ENCODE results near the gene NLGN1.

The NLGN1 gene

DNA sequence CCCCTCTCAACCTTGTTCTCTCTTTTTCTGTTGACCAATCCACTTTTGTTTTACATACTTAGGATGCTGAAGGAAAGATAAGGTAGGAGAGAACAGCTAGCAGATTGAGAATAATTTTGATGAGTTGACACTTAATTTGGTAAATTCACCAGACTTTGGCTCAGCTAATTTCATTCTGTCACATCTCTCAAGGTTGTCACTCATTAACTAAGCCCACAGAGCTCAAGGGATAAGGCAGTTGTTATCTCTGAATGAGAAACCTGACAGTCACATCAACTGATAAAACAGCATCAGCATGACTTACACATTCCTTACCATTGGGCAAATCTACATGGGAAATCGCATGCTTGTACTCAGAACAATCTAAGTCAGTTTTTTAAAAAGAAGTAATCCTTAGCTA, 591.4 kb downstream of the NLGN1 start:
- no peak for DNase-seq (ENCODE audit: low spot score)

DNA sequence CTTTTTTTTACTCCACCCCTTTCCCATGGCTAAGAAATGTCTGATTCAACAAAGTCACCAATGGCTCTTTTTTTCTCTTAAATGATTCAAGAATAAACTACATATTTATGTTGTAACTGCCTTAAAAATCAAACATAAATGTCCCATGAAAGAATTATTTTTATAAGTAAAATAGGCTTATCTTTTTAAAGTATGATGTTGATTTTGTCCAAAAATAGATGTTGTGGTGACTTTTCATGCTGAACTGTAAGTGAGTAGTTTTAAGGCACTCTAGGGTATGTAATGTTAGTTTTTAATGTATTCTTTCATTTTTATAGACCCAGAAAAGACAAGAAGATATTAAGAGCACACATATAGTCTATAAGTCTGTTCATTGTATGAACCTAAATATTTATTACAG, 594.9 kb downstream of the NLGN1 start:
- DNase-seq (ENCODE audit: low spot score) = no peak

DNA sequence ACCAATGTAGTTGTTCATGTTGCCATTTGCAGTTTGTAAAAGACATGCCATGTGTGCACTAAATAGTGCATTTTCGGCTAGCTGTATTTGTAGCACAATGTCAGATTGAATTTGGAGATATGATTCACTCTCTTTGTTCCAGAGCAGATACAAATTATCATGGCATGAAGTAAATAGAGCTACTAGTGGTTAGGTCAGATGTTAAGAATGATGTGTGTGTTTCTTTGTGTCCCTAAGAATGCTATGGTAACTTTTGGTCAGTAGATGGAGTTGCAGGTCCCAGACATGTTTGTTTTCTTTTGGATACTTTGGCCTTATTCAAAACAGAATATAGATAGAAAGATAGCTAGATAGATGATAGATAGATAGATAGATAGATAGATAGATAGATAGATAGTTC, 595.8 kb downstream of the NLGN1 start:
- no peak for DNase-seq (ENCODE audit: low spot score)

DNA sequence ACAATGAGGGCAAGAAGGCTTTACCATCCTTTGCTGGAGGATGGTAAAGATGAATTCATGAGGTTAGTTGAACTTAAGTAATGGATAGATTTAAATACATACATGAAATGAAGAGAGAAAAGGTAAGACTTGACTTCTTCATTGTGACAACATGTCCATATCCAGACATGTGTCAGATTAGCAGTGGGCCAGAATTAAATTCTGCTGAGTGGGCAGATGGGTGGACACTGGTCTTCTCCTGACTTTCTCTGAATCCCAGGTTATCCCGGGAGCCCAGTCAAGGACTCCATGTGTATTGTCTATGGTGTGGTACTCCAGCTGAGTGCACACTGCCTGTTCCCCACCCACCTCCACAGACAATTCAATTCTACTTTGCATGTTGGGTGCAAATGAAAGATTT, 603.1 kb downstream of the NLGN1 start:
- DNase-seq (ENCODE audit: low spot score) = no peak

DNA sequence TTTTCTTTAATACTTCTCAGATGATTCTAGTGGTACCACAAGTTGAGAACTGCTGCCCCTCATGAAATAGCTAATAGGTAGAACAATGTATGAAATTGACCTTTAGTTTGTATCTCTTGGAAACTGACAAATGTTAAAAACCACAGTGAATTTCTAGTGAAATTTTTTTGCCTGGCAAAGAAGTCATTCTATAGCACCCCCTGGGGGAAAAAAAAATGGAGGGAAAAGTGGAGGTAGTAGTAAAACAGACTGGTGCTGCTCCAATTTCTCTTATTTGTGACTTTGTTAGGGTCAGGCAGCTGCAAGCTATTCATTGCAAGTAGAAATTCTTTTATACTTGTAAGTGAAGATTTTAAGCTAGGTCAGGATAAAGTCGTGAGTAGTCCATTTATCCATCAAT, 605.0 kb downstream of the NLGN1 start:
- DNase-seq (ENCODE audit: low spot score) = no peak

DNA sequence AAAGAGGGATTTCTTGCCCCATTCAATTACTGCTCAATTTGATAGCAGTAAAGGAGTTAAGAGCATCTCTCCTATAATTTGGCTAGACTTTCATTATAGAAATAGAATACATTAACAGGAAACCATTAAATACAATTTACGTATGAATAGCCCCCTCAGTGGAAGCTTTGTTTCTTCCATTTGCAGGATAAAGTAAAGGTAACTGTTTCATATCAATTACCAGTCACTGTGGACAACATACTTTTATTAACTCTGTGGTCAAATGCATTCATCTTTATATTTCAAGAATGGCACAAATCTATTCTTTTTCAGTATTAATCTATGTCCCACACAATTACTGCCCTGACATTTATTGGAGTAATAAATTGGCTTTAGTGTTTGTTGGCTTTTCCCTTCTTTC, 613.4 kb downstream of the NLGN1 start:
- DNase-seq (ENCODE audit: low spot score) = no peak

DNA sequence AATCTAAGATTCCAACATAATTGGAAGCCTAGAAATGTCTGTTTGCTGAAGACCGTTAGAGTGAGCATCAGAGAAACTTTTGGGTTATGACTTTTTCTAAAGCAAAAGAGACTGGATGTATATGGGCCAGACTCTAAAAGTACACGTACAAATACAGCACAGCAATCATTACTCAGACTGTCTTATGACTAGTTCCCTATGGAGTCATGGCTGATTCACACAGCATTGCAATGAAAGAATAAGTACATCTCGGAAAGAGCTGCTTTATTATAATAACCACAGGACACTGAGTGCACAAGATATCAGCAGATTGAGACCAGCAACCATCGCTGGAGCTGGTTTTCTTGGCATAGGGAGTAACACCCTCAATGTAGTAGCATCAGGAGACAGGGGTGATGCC, 618.6 kb downstream of the NLGN1 start:
- DNase-seq (ENCODE audit: low spot score) = no peak

DNA sequence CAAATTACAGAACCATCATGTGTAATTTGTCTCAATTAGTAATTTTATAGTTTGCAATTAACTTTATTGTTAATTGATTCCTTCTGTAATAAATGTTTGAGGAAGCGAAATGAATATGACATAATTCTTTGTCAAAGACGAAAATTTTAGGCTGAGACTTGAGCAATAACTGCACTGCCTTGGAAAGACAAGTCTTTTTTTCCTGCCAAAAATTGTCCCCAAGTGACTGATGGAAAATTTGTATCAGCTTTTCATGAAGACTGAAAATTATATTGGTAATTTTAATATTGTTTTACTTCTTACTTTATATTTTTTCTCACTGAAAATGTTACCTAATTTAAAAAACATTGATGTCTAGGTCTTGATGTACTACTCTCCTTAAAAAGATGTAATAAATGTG, 622.6 kb downstream of the NLGN1 start:
- DNase-seq (ENCODE audit: low spot score) = no peak

DNA sequence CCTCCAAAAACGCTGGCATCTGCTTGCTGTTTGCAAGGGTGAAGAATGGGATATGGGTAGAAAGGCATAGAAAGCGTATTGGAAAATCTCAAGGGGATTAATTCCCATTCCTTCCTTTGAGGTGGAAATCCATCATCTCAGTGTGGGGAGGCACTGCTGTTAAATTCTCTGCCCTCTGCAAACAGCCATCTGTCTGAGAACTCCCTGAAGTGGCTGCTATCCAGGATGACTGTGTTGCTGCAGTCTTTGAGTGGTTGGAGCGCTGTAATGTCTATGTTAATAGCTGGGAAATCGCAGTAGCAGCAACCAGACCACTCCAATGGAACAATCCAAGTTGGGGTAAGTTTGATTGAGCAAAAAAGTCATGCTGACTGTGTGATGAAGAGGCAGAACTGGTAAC, 625.9 kb downstream of the NLGN1 start:
- DNase-seq (ENCODE audit: low spot score) = no peak

DNA sequence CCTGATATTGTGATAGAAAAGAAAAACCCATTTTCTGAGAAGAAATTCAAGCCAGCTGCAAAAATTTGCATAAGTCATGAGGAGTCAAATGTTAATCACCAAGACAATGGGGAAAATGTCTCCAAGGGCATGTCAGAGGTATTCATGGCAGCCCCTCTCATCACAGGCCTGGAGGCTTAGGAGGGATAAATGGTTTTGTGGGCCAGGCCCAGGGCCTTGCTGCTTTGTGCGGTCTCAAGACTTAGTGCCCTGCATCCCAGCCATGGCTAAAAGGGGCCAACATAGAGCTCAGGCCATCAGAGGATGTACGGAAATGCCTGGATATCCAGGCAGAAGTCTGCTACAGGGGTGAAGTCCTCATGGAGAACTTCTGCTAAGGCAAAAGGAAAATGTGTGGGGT, 631.1 kb downstream of the NLGN1 start:
- DNase-seq (ENCODE audit: low spot score) = no peak

DNA sequence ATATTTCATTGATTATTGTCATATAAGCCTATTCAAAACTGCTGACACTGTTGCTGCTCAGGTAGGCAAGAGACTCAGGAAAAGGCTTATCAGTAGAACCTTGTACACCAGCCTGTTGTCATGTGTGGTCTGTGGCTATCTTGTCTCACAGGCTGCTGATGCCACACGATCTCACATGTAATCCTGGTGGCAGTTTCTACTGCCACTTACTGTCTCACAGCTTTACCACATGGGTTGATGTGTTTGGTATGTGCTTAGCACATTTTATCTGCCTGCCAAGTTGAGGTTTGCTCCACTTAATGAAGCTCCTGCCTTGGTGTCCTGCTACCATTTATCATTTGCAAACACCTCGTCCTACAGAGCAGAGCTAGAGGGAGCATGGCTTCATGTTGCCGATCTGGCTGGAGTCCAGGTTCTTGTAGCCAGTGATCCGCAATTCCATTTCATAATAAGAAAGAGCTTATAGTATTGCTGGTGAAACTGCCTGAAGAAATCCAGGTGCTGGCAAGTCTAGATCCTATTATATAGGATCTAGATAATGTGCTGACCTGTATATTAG, 637.9 kb downstream of the NLGN1 start:
- no peak for DNase-seq (ENCODE audit: low spot score)

DNA sequence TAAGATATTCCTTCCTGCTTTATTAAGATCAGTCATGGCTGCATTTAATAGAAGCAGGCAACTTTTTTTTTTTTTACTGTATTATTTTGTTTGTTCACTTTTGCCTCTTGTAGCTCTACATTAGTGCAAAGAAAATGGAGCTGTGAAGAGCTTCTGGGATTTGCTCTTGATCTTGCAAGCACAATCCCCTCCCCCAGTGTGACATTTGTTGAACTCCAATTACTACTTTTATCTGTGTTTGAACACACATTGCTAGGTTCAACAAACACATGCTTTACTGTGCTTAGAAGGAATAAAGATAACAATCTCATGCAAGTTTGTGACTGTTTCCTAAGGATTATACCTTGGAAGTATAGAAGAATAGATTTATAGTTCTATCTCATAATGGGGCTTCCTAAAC, 648.8 kb downstream of the NLGN1 start:
- DNase-seq (ENCODE audit: low spot score) = no peak

DNA sequence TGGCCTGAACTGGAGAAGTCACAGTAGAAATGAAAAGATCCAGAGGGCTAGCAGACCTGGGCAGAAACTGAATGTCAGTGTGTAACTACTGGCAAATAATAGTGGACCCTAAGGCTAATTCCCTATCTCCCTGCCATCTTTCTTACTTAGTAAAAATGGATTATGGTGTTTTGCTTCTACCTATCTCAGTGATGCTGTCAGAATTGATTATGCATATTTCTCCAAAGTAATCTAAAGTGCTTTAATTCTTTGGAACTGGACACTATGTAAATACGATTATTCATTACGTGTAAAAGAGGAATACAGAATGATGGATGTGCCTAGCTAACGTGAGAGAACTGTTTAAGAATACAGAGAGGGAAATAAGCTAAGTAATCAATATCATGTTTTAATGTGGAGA, 651.9 kb downstream of the NLGN1 start:
- DNase-seq (ENCODE audit: low spot score) = no peak

DNA sequence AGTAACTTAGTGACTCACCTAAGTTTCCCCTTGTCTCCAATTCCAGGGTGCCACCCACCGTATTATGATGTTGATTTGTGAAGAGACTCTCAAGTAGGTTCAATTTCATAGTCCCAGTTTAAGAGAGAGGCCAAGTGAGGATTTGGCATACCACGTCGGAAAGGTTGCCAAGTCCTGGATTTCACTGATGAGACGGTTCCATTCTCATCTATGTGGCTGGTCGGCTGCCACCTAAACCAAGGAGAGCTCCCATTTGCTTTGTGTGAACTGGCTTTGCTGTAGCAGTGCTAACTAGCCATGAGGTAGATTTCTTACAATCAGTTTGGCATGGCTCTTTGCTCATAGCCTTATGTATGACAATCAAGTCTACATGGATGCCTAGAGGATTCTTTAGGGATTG, 653.6 kb downstream of the NLGN1 start:
- DNase-seq (ENCODE audit: low spot score) = no peak

DNA sequence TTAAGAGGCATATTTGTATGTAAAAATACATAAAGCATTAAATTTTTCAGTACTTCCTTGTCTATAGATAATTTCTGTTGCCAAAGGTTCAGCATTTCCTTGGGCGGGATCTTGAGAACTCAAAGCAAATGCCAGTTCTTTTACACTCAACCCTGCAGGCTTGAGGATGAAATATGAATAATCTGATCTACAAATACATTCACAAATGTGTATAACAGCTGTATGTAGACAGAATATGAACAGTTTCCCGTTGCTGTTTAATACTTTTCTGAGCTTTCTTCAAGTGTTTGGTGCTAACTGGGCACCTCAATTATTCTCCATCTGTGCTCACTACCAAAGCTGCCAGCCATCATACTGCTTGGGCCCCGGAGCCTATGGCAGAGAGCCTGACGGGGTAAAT, 661.3 kb downstream of the NLGN1 start:
- no peak for DNase-seq (ENCODE audit: low spot score)

DNA sequence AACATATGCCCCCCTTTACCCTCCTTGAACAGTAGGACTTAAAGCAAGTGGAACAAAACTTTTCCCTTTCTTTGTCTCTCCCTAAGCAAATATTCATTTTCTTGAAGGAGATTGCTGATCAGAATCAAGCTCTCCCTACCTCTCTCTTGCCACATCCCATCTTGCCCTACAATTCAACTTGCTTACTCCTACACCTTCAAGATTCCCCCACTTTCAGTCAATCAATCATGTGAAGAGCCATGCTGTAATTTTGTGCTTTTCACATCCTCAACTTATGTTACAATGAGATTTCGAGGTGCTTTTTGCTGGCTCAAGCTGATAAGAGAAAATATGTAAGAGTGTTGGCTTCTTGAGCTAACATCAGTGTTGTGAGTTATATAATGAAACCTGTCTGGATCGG, 662.9 kb downstream of the NLGN1 start:
- DNase-seq (ENCODE audit: low spot score) = no peak

DNA sequence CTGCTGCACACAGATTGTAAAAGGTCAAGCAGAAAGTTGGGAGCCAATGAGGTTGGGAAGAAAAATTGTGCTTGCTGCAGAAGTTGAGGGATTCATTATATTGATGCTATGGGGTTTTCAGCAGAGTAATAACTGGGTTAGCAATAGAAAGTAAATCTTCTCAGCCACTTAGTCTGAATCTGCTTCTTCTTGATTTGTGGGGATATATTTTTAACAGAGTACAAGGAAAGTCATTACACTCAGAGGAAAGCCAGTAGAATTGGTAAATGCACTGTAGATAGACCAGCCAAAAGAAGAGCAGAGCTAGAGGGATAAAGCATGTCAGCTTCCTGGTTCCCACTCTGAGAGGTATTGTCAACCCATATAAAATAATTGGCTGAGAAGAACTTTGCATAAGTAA, 663.6 kb downstream of the NLGN1 start:
- no peak for DNase-seq (ENCODE audit: low spot score)

DNA sequence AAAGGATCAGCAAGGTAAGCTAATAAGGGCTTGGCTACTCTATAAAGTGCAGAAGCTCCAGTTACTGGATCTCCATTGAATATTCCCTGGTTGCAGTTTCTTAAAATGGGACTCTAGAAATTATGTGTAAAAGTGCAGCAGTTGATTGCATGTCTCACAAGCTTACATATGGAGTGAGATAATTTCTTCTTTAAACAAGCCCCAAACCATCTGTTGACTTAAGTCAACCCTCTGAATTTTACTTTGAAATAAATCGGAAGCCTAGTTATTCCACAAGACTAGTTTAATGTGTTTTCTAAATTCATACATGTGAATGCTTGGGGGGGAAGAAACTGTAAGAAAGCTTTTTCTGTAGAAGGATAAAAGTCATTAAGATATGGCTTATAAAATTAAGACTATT, 664.2 kb downstream of the NLGN1 start:
- DNase-seq (ENCODE audit: low spot score) = no peak

DNA sequence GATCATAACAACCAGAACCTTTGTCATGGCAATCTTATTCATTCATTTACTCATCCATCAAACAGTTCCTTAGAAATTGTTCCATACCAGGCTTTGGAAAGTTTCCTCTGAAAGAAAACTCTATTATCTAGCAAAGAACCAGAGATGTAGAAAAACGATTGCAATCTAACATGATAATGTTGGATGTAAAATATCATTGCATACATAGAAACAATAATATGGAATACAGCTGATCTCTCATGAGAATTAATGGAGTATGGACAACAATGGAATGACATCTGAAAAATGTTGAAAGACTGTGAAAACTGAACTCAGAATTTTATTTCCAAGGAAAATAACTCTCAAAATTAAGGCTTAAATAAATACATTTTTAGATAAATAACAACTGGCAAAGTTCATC, 665.4 kb downstream of the NLGN1 start:
- no peak for DNase-seq (ENCODE audit: low spot score)

DNA sequence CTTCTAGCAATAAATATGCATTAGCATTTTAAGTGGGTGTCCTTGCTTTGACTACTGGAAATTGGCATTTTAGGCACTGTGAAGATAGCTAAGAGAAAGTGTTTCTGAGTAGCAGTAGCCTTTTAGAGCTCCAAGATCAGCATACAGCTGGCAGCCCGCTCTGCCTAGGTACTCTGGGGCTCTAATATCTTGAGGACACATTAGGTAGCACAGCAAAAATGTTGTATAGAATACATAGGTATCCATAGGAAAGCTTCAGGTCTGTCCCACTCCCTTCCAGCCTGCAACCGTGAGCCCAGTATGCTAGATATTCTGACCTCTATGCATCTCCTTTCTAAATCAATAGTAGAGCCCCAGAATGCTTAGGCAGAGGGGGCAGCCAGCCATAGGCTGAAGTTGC, 670.5 kb downstream of the NLGN1 start:
- DNase-seq (ENCODE audit: low spot score) = no peak

DNA sequence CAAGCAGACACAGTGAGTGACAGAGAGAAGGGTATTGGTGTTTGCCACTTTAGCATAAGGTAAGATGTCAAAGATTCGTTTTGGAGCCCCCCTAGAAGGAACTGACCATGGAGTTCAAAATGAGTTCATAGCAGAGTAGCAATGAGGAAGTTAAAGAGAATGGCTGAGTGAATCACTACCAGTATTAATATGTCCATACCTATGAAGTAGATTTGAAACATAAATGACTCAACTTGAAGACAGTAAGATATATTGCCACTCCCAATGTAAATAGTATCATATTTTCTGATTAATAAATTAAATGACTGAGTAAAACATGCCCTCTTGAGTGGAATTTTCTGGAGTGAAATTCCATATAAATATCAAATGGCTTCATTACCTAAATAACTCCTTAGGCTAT, 675.1 kb downstream of the NLGN1 start:
- DNase-seq (ENCODE audit: low spot score) = no peak

DNA sequence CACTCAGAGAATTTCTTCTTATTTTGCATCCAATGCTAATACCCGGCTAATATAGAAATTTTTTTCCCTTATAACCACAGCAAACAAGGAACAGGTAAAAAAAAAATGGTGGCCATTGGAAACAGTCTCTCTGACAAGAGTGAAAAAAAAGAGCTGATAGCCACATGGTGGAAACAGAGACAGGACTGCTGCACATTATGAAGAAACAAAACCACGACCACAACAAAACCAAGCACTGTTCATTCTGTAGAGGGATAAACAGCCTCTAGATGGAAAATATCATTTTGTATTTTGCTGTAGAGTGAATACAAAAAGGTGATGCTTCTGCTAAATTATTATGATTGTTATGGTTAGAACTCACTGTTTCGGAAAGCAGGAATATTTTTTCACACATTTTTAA, 686.2 kb downstream of the NLGN1 start:
- DNase-seq (ENCODE audit: low spot score) = no peak

DNA sequence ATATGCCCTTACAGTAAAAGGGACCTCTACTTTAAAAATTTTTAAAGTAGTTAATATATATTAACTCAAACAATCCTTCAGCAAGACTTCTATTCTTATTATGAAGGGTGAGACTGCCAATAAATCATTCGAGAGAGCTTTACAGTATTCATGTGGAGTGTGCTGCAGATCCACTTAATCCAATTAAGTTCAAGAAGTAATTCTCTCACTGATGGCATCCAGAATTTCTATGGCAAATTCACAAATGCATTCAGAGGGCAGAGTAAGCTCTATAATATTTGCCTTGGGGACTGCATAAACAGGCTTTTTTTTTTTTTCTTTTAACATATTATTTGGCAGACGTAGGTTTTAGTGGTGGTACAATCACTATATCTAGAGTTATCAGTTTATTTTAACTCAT, 692.0 kb downstream of the NLGN1 start:
- DNase-seq (ENCODE audit: low spot score) = no peak

DNA sequence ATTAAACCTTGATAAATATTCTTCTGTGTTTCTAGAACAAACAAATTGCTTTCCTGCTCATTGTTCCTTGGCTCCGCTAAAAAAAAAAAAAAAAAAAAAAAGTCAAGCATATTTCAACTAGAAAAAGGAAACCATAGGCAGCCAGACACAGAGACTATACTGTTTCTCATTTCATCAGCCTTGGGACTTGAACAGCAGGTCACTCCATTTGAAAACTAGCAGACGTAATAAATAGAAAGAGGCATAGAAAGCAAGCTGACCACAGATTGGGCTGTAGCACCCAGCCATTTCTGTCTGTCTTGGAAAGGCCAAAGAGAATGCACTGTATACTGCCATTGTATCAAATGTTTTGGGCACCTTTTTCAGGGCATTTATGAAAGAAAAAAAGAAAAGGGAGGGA, 697.1 kb downstream of the NLGN1 start:
- DNase-seq (ENCODE audit: low spot score) = no peak

DNA sequence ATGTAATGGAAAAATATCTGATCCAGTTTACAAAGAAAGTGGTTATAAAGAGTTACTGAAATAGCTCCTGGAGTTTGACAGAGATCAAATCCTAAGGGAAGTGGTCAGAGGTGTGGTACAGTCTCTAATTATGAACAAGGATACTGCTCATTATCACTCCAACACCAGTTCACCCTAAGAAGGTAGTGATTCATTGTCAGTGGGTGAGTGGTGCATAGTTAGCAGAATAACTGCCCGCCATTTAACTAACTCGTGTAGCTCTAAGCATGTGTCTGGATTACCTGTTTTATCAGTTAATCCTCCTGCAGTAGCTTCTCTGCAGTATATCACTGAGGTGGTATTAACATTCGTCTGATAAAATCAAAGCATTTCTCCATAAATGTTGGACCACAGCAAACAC, 700.1 kb downstream of the NLGN1 start:
- no peak for DNase-seq (ENCODE audit: low spot score)
